OCI-LY3 (cell line): Measurements from ENCODE around the gene BHLHE40.

ENCODE experiments used
- H2AFZ ChIP-seq: fragments of 200-600, 300-600 bp; shearing (Covaris generic); 2 replicates; pipeline ENCODE4 v1.6.0; 2014; ENCODE audit warnings: antibody characterized with exemption, low read depth, low read length
- H3K27ac ChIP-seq: fragments of 200-600, 300-600 bp; sonication (generic); 2 replicates; pipeline ENCODE4 v1.5.1; 2014; ENCODE audit warnings: mild to moderate bottlenecking, low read length, moderate library complexity, mixed read lengths
- H3K27me3 ChIP-seq: fragments of 200-600, 300-600 bp; sonication (generic); 2 replicates; pipeline ENCODE4 v1.6.1; 2014; ENCODE audit warnings: low read depth, low read length, mixed read lengths
- H3K36me3 ChIP-seq: fragments of 200-600, 300-600 bp; sonication (generic); replicated peaks from 2 replicates; pipeline ENCODE3; 2014; ENCODE audit warnings: low read depth, low read length, mixed read lengths
- H3K4me1 ChIP-seq: fragments of 300-600, 200-600 bp; sonication (generic); 2 replicates; pipeline ENCODE4 v1.6.1; 2014; ENCODE audit warnings: low read length, mixed read lengths
- H3K4me2 ChIP-seq: fragments of 200-600, 300-600 bp; sonication (generic); 2 replicates; pipeline ENCODE4 v1.6.1; 2014; ENCODE audit warnings: low read length, mixed read lengths
- H3K4me3 ChIP-seq: fragments of 300-600, 200-600 bp; sonication (generic); 2 replicates; pipeline ENCODE4 v1.5.1; 2014; ENCODE audit warnings: antibody characterized with exemption, mild to moderate bottlenecking, low read length, moderate library complexity
- H3K79me2 ChIP-seq: fragments of 300-600, 200-600 bp; shearing (Covaris generic); 2 replicates; pipeline ENCODE4 v1.6.1; 2014; ENCODE audit warnings: mild to moderate bottlenecking, low read length, mixed read lengths
- H3K9ac ChIP-seq: fragments of 300-600, 200-600 bp; shearing (Covaris generic); 2 replicates; pipeline ENCODE4 v1.6.0; 2014; ENCODE audit warnings: mild to moderate bottlenecking, low read length, moderate library complexity
- H3K9me3 ChIP-seq: fragments of 200-600, 300-600 bp; shearing (Covaris generic); 2 replicates; pipeline ENCODE4 v1.6.1; 2014; ENCODE audit warnings: low read length, mixed read lengths; ENCODE audit not compliant: insufficient read depth
- H4K20me1 ChIP-seq: fragments of 200-600, 300-600 bp; sonication (generic); 2 replicates; pipeline ENCODE4 v1.6.1; 2016; ENCODE audit warnings: low read length, mixed read lengths; ENCODE audit not compliant: insufficient read depth
- EZH2phosphoT487 ChIP-seq: fragments of 200-600 bp; shearing (Covaris generic); IDR thresholded peaks from 2 replicates; pipeline ENCODE4 v1.6.1; 2018; ENCODE audit warnings: antibody characterized with exemption, mixed run types, low read depth
- TF ChIP-seq, protein P1 (sequence below): fragments of 200-600, 300-600 bp; sonication (generic); IDR thresholded peaks from 2 replicates; pipeline ENCODE4 v1.5.1; 2014; ENCODE audit warnings: antibody characterized with exemption, low read length, low read depth

The BHLHE40 gene

DNA sequence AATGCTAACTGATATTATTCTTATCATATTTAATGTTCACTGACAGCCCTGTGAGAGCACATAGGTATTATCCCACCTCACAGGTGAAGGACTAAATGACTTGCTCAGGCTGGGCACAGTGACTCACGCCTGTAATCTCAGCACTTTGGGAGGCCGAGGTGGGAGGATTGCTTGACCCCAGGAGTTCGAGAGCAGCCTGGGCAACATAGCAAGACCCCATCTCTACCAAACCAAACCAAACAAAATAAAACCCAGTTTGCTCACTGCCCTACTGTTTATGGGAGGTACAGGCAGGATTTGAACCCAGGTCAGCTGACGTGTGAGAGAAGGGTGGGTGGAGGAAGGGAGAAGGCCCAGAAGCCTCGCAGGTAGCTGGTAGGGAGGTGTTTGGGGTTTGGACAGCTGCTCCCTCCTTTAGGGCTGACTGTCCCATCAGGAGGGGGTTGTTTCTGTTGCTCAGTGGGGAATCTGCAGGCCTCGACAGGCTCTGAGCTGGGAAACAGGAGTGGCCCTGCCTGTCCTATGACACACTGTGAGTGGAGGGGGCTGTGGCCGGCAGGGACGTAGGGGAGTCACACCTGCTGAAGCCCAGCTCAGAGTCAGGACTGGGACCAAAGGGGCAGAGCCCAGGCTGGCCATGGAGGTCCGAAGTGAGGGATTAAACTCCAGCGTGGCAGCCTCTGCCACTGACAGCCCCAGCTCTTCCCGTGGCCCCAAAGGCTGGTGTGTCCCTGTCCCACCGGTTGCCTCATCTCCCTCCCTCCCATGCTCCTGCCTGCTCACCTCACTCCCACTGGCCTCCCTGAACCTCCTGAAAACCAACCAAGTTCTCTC is 25.3 kb downstream of the BHLHE40 start:
- Histone ChIP-seq H3K4me1 (peaks cover 33% of the 10 kb centered on the region), H3K4me3 (no peak overlapping the region), H3K27me3 (peaks cover 64% of the 10 kb centered on the region), H4K20me1 (no peaks in the 10 kb centered on the region), H3K36me3 (no peaks in the 10 kb centered on the region), H3K79me2 (no peaks in the 10 kb centered on the region), H3K9ac (no peak overlapping the region), H3K27ac (no peak overlapping the region), H3K4me2 (no peak overlapping the region), H3K9me3 (no peaks in the 10 kb centered on the region), H2AFZ (no peak overlapping the region)
- no peak for TF ChIP-seq EZH2phosphoT487
- TF ChIP-seq, protein P1, sequence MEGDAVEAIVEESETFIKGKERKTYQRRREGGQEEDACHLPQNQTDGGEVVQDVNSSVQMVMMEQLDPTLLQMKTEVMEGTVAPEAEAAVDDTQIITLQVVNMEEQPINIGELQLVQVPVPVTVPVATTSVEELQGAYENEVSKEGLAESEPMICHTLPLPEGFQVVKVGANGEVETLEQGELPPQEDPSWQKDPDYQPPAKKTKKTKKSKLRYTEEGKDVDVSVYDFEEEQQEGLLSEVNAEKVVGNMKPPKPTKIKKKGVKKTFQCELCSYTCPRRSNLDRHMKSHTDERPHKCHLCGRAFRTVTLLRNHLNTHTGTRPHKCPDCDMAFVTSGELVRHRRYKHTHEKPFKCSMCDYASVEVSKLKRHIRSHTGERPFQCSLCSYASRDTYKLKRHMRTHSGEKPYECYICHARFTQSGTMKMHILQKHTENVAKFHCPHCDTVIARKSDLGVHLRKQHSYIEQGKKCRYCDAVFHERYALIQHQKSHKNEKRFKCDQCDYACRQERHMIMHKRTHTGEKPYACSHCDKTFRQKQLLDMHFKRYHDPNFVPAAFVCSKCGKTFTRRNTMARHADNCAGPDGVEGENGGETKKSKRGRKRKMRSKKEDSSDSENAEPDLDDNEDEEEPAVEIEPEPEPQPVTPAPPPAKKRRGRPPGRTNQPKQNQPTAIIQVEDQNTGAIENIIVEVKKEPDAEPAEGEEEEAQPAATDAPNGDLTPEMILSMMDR: no peak

DNA sequence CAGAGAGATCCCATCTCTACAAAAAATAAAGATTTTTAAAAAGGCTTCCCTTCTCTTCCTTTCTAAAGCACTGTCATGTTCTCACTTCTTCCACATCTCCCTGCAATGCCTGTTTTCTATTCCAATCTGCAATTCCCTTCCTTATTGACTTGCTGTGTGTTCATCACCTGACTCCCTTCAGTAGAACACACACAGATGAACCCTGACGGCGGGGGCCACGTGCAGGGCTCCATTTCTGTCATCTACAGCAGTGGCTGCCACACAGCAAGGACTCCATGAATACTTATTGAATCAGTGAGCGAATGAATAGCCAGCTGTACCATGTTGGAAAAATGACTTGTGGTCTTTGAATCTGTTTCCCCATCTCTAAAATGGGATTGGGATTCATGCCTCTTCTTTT is 26.1 kb downstream of the BHLHE40 start:
- H3K4me1 ChIP-seq: peaks cover 40% of the 10 kb centered on the region
- H3K4me2 ChIP-seq: no peak overlapping the region
- no peaks in the 10 kb centered on the region for H3K9me3 ChIP-seq
- peaks cover 62% of the 10 kb centered on the region for H3K27me3 ChIP-seq
- H3K9ac ChIP-seq: no peak overlapping the region
- no peak overlapping the region for H2AFZ ChIP-seq
- H3K4me3 ChIP-seq: no peak overlapping the region
- no peaks in the 10 kb centered on the region for H4K20me1 ChIP-seq
- H3K79me2 ChIP-seq: no peaks in the 10 kb centered on the region
- H3K27ac ChIP-seq: no peak overlapping the region
- TF ChIP-seq EZH2phosphoT487: no peak
- TF ChIP-seq, protein P1: no peak
- no peaks in the 10 kb centered on the region for H3K36me3 ChIP-seq

DNA sequence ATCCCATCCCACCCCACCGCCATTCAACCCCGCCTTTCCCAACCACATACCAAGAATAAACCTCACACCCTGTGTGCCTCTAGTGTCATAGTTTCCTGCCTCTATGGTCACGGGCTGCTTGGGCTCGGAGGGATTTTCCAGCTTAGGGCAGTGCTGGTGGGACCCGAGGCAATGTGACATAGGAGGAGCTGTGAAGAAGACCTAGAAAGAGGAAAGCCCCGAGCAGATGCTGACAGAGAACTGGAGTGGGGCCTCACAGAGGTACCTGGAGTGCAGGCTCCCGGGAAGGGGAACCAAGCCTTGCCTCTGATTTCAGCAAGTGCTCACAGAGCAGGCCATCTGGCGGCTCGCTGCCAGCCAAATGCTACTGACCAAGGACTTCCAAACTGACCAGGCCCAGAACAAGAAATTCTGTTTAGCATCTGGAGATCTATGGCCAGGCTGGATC is 27.5 kb downstream of the BHLHE40 start:
- TF ChIP-seq, protein P1: peak; percentile 22; the same call in 1 of the 2 replicates
- TF ChIP-seq EZH2phosphoT487: no peak
- Histone ChIP-seq H3K4me1 (peaks cover 54% of the 10 kb centered on the region), H2AFZ (no peak overlapping the region)

DNA sequence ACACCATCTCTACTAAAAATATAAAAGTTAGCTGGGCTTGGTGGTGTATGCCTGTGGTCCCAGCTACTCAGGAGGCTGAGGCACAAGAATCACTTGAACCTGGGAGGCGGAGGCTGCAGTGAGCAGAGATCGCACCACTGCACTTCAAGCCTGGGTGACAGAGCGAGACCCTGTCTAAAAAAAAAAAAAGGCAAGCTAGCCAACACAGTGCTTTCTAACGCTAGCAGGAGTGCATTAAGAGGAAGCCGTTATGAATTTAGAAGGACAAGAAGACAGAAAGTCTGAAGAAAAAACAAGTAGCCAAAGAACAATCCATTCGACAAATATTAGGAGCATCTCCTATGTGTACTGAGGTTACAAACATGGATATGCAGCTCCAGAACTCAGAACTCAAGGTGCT is 28.6 kb downstream of the BHLHE40 start:
- Histone ChIP-seq H3K9ac (no peak overlapping the region), H3K27me3 (peaks cover 41% of the 10 kb centered on the region), H3K9me3 (no peaks in the 10 kb centered on the region), H2AFZ (no peak overlapping the region), H3K4me3 (no peak overlapping the region), H4K20me1 (no peaks in the 10 kb centered on the region), H3K79me2 (no peaks in the 10 kb centered on the region), H3K27ac (no peak overlapping the region), H3K4me1 (peaks cover 65% of the 10 kb centered on the region), H3K4me2 (peak overlapping the region; percentile 74), H3K36me3 (no peaks in the 10 kb centered on the region)
- TF ChIP-seq, protein P1: no peak

More for the DNA sequence above, 27.5 kb downstream of the BHLHE40 start:
- Histone ChIP-seq H3K4me2 (peak overlapping the region; percentile 74), H3K27me3 (peaks cover 50% of the 10 kb centered on the region), H3K9ac (peak overlapping the region; percentile 29; the same call in 1 of the 2 replicates), H3K27ac (no peak overlapping the region), H3K4me3 (peak overlapping the region; percentile 48), H3K79me2 (no peaks in the 10 kb centered on the region), H4K20me1 (no peaks in the 10 kb centered on the region), H3K9me3 (no peaks in the 10 kb centered on the region), H3K36me3 (no peaks in the 10 kb centered on the region)
